Smooth muscle cell (in vitro differentiated cells): ENCODE results near the gene FBXL12. TPM values are rescaled to one million over a fixed set of nuclear protein-coding genes. Genes with fewer than 3 reads are reported as not detected.
A peak's percentile ranks its signal among the peaks of the same experiment; 100 is the strongest.
"Not testable (repeated sequence)": the region's sequence is repeated elsewhere in the genome, so short reads cannot be mapped to it uniquely, and the experiment has no call there.

Source experiments
- DNase-seq: peaks from one replicate; lab custom pipeline; 2025; ENCODE audit not compliant: unreplicated experiment; lab: John Stamatoyannopoulos, UW
- H2AFZ ChIP-seq: fragments of 200-600 bp; sonication (generic); 2 replicates; pipeline ENCODE4 v1.6.0; 2016; ENCODE audit warnings: antibody characterized with exemption, low read depth, mild to moderate bottlenecking
- H3F3A ChIP-seq: fragments of 200-600 bp; sonication (generic); 2 replicates; pipeline ENCODE4 v1.6.0; 2017; ENCODE audit warnings: antibody characterized with exemption, low read depth
- H3K27ac ChIP-seq: fragments of 200-600 bp; sonication (generic); 2 replicates; pipeline ENCODE4 v1.5.1; 2016; ENCODE audit warnings: low read depth, mild to moderate bottlenecking
- H3K27me3 ChIP-seq: fragments of 200-600 bp; sonication (generic); 2 replicates; pipeline ENCODE4 v1.6.1; 2016; ENCODE audit warnings: low read depth, mild to moderate bottlenecking
- H3K36me3 ChIP-seq: fragments of 200-600 bp; sonication (generic); 2 replicates; pipeline ENCODE4 v1.5.1; 2016; ENCODE audit warnings: low read depth
- H3K4me1 ChIP-seq: fragments of 200-600 bp; sonication (generic); 2 replicates; pipeline ENCODE4 v1.5.1; 2016; ENCODE audit warnings: low read depth
- H3K4me2 ChIP-seq: fragments of 200-600 bp; sonication (generic); 2 replicates; pipeline ENCODE4 v1.6.0; 2016; ENCODE audit warnings: mild to moderate bottlenecking
- H3K4me3 ChIP-seq: fragments of 200-600 bp; sonication (generic); 2 replicates; pipeline ENCODE4 v1.5.1; 2016; ENCODE audit warnings: mild to moderate bottlenecking
- H3K79me2 ChIP-seq: fragments of 200-600 bp; sonication (generic); 2 replicates; pipeline ENCODE4 v1.6.0; 2016; ENCODE audit warnings: low read depth, mild to moderate bottlenecking
- H3K9ac ChIP-seq: fragments of 200-600 bp; sonication (generic); 2 replicates; pipeline ENCODE4 v1.6.0; 2016; ENCODE audit warnings: low read depth
- H3K9me3 ChIP-seq: fragments of 200-600 bp; sonication (generic); replicated peaks from 2 replicates; pipeline ENCODE4 v1.5.1; 2016; ENCODE audit warnings: low read depth
- H4K20me1 ChIP-seq: fragments of 200-600 bp; sonication (generic); 2 replicates; pipeline ENCODE4 v1.6.0; 2016; ENCODE audit warnings: low read depth
- WGBS: methylation state at CpG from one replicate; pipeline ENCODE4 v1.1.7; 2016; ENCODE audit warnings: low lambda C conversion rate; 5-methylcytosine and 5-hydroxymethylcytosine counted together
- polyA plus RNA-seq: library from polyadenylated mRNA; unstranded; fragments of >200 nt; fragmentation: Nextera tagmentation; extraction: Ambion mirVana; gene quantifications from 2 replicates; pipeline ENCODE4 v1.2.1, GENCODE V29; 2016
- total RNA-seq: library from RNA; depleted of rRNA; stranded (reverse); fragments of >200 nt; gene quantifications from 2 replicates; pipeline ENCODE4 v1.2.3, GENCODE V29; 2014
- TF ChIP-seq, protein P1 (sequence below): fragments of 200-600 bp; sonication (generic); IDR thresholded peaks from 2 replicates; pipeline ENCODE4 v1.5.1; 2017; ENCODE audit warnings: borderline replicate concordance, mild to moderate bottlenecking, antibody characterized with exemption; ENCODE audit not compliant: insufficient read depth, poor library complexity, severe bottlenecking

Gene FBXL12
- total and polyA plus RNA-seq, 2 experiments from 2014 or later, result 38.2 to 62.5 TPM

DNA sequence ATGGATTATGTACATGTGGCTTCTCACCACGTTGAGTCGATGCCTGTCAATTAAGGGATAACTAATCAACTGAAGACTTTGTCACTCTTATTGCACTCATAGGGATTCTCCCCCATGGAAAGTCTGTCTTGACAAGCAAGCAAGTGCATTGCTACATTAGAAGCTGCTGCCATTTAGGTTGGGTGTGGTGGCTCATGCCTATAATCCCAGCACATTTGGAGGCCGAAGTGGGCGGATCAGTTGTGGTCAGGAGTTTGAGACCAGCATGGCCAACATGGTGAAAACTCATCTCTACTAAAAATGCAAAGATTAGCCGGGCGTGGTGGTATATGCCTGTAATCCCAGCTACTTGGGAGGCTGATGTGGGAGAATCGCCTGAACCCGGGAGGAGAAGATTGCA, 32.1 kb downstream of the FBXL12 start:
- Histone ChIP-seq H3K79me2 (peaks cover 18% of the 10 kb centered on the region), H3K27ac (no peak overlapping the region), H3K9me3 (no peaks in the 10 kb centered on the region), H3K4me3 (no peak overlapping the region), H4K20me1 (no peaks in the 10 kb centered on the region), H3K27me3 (no peaks in the 10 kb centered on the region), H3K4me1 (peaks cover 30% of the 10 kb centered on the region), H3K4me2 (no peak overlapping the region), H3F3A (peaks cover 57% of the 10 kb centered on the region), H3K36me3 (no peaks in the 10 kb centered on the region), H2AFZ (no peak overlapping the region), H3K9ac (no peak overlapping the region)
- WGBS, result 96% methylated on average over 8 of the region's 8 CpGs
- TF ChIP-seq, protein P1, sequence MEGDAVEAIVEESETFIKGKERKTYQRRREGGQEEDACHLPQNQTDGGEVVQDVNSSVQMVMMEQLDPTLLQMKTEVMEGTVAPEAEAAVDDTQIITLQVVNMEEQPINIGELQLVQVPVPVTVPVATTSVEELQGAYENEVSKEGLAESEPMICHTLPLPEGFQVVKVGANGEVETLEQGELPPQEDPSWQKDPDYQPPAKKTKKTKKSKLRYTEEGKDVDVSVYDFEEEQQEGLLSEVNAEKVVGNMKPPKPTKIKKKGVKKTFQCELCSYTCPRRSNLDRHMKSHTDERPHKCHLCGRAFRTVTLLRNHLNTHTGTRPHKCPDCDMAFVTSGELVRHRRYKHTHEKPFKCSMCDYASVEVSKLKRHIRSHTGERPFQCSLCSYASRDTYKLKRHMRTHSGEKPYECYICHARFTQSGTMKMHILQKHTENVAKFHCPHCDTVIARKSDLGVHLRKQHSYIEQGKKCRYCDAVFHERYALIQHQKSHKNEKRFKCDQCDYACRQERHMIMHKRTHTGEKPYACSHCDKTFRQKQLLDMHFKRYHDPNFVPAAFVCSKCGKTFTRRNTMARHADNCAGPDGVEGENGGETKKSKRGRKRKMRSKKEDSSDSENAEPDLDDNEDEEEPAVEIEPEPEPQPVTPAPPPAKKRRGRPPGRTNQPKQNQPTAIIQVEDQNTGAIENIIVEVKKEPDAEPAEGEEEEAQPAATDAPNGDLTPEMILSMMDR, result no peak
- no peak for DNase-seq

DNA sequence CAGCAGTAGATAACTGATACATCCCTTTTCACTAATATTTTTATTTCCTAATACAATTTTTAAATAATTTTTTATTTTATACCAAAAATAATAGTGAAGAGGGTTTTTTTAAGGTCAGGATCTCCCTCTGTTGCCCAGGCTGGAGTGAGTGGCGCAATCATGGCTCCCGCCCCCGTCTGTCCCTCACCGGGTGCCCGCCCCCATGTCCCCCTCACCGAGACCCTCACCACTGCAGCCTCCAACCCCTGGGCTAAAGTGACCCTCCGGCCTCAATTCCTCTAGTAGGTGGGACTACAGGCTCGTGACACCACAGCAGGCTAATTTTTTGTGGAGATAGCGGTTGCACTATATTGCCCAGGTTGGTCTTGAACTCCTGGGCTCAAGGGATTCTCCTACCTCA, 32.5 kb downstream of the FBXL12 start:
- no peaks in the 10 kb centered on the region for H4K20me1 ChIP-seq
- no peak for DNase-seq
- H3K9ac ChIP-seq, result no peak overlapping the region
- peak overlapping the region; percentile 77 for H3K27ac ChIP-seq
- H3K36me3 ChIP-seq, result no peaks in the 10 kb centered on the region
- no peak overlapping the region for H2AFZ ChIP-seq
- peaks cover 22% of the 10 kb centered on the region for H3K79me2 ChIP-seq
- H3F3A ChIP-seq, result peaks cover 57% of the 10 kb centered on the region
- peaks cover 29% of the 10 kb centered on the region for H3K4me1 ChIP-seq
- no peaks in the 10 kb centered on the region for H3K9me3 ChIP-seq
- WGBS, result 64% methylated on average over 9 of the region's 9 CpGs
- H3K4me3 ChIP-seq, result peak overlapping the region; percentile 68
- TF ChIP-seq, protein P1, result no peak
- no peaks in the 10 kb centered on the region for H3K27me3 ChIP-seq
- H3K4me2 ChIP-seq, result peak overlapping the region; percentile 82

DNA sequence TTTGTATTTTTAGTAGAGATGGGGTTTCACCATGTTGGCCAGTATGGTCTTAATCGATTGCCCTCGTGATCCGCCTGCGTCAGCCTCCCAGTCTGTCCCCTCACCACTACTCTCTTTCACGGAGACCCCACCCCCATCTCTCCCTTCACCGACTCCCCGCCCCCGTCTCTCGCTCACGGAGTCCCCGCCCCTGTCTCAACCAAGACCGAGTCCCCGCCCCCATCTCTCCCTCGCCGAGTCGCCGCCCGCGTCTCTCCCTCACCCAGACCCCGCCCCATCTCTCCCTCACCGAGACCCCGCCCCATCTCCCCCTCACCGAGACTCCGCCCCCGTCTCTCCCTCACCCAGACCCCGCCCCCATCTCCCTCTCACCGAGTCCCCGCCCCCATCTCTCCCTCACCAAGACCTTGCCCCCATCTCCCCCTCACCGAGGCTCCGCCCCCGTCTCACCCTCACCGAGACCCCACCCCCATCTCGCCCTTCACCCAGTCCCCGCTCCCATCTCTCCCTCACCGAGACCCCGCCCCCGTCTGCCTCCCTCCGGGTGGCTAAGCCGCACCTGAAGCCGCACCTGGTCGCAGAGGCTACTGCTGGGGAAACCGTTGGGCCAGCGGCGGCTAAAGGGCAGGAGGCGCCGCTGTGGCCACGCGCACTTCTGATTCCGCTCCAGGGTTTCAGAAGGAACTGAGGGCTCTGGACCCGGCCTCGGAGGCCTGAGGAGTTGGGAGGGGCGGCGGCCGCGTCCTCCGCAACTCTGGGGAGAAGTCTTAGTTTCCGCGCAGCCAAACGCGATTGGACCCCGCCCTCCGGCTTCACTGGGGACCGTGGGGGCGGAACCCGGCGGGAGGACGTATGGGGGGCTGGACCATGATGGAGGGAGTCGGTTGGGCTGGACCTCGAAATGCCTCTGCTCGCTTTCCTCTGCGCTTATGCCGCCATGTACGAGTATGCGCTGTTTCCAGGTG, 33.2 kb downstream of the FBXL12 start:
- Histone ChIP-seq H2AFZ (peak overlapping the region; percentile 47), H3K4me2 (peak overlapping the region; percentile 82), H3K4me1 (peaks cover 23% of the 10 kb centered on the region), H3K79me2 (peaks cover 29% of the 10 kb centered on the region), H3K9me3 (no peaks in the 10 kb centered on the region), H3K27me3 (no peaks in the 10 kb centered on the region), H3K27ac (peak overlapping the region; percentile 80), H3K36me3 (no peaks in the 10 kb centered on the region), H4K20me1 (no peaks in the 10 kb centered on the region), H3K9ac (peak overlapping the region; percentile 46), H3K4me3 (peak overlapping the region; percentile 68), H3F3A (peaks cover 51% of the 10 kb centered on the region)
- peak; percentile 96 for DNase-seq
- WGBS, result 1% methylated on average over 43 of the region's 74 CpGs
- TF ChIP-seq, protein P1, result no peak

DNA sequence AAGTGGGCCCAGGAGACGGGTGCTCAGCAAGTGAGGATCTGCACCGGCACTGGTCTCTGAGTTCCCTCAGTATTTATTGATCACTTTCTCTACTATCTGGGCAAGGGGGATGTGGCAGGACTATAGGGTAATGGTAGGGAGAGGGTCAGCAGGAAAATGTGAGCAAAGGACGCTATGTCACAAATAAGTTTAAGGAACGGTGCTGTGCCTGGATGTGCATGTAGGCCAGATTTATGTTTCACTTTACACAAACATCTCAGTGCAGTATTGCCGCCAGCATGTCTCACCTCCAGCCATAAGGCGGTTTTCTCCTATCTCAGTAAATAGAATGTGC, 34.7 kb downstream of the FBXL12 start:
- Histone ChIP-seq H3K4me1 (peaks cover 18% of the 10 kb centered on the region), H3F3A (peaks cover 37% of the 10 kb centered on the region), H3K4me2 (peak overlapping the region; percentile 79), H3K79me2 (peaks cover 38% of the 10 kb centered on the region), H3K4me3 (peak overlapping the region; percentile 62), H3K27ac (peak overlapping the region; percentile 80), H3K9ac (peak overlapping the region; percentile 46)
- H3K27me3 ChIP-seq, H3K36me3 ChIP-seq, H4K20me1 ChIP-seq, H2AFZ ChIP-seq, DNase-seq, H3K9me3 ChIP-seq: not testable (repeated sequence)
- WGBS, result 30% methylated on average over 6 of the region's 6 CpGs
